SK-N-SH treated with all-trans-retinoic acid at 6 μM for 48 hours (cell line): ENCODE measurements around the gene AKAP6.

ENCODE experiments used
- ARNTL ChIP-seq: fragments of 450-650 bp; formaldehyde crosslinking; IDR thresholded peaks from 2 replicates; pipeline ENCODE4 v1.5.0; 2020; ENCODE audit warnings: low read depth, mild to moderate bottlenecking, moderate library complexity, borderline replicate concordance
- CREB5 ChIP-seq: fragments of 250-450 bp; sonication (Bioruptor Pico); IDR thresholded peaks from 2 replicates; pipeline ENCODE4 v1.5.1; 2020; ENCODE audit warnings: low read depth, mild to moderate bottlenecking, moderate library complexity
- CSDC2 ChIP-seq: fragments of 250-450 bp; sonication (Bioruptor Pico); IDR thresholded peaks from 2 replicates; pipeline ENCODE4 v1.5.0; 2020; ENCODE audit warnings: mild to moderate bottlenecking, moderate library complexity
- GLIS3 ChIP-seq: fragments of 250-450 bp; sonication (Bioruptor Pico); IDR thresholded peaks from 2 replicates; pipeline ENCODE4 v1.5.0; 2020; ENCODE audit warnings: mild to moderate bottlenecking, moderate library complexity
- PATZ1 ChIP-seq: fragments of 250-450 bp; sonication (Bioruptor Pico); IDR thresholded peaks from 2 replicates; pipeline ENCODE4 v1.8.0; 2020; ENCODE audit warnings: mild to moderate bottlenecking, moderate library complexity, borderline replicate concordance
- POU6F1 ChIP-seq: fragments of 250-450 bp; sonication (Bioruptor Pico); IDR thresholded peaks from 2 replicates; pipeline ENCODE4 v1.8.0; 2021; ENCODE audit warnings: low read depth, mild to moderate bottlenecking, moderate library complexity, borderline replicate concordance
- TOX ChIP-seq: fragments of 250-450 bp; sonication (Bioruptor Pico); IDR thresholded peaks from 2 replicates; pipeline ENCODE4 v1.8.0; 2021; ENCODE audit warnings: mild to moderate bottlenecking, moderate library complexity, borderline replicate concordance
- ZFP3 ChIP-seq: fragments of 250-450 bp; sonication (Bioruptor Pico); IDR thresholded peaks from 2 replicates; pipeline ENCODE4 v1.5.0; 2020; ENCODE audit warnings: mild to moderate bottlenecking, moderate library complexity
- ZNF8 ChIP-seq: fragments of 450-650 bp; formaldehyde crosslinking; IDR thresholded peaks from 2 replicates; pipeline ENCODE4 v1.5.0; 2020; ENCODE audit warnings: mild to moderate bottlenecking, moderate library complexity

DNA sequence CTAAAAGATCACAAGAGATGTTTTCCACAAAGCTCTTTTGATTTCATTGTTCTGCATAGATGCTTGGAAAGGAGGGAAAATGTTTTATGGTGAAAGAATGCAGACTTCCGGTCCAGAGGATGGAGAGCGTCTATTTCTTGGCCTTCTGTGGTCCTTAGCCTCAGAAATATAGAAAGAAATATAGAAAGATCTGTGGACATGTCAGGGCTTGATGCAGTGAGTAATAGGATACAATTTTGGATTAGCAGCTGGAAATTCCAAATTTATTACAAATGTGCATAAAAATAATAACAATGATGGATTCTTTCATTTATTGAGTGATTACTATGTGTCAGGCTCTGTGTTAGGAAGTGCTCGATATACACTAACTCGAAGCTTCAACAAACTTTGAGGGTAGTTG is 20.2 kb downstream of the AKAP6 start:
- no peak for TF ChIP-seq PATZ1 (CRISPR knock-in tag)
- TF ChIP-seq POU6F1 (CRISPR knock-in tag): no peak
- no peak for TF ChIP-seq ARNTL (CRISPR knock-in tag)
- no peak for TF ChIP-seq GLIS3 (CRISPR knock-in tag)
- TF ChIP-seq ZNF8 (CRISPR knock-in tag): no peak
- no peak for TF ChIP-seq TOX
- no peak for TF ChIP-seq CSDC2 (CRISPR knock-in tag)
- no peak for TF ChIP-seq ZFP3
- TF ChIP-seq CREB5 (CRISPR knock-in tag): no peak
